ENCODE measurements around the gene TUBA4B. TPM values are rescaled to one million over a fixed set of nuclear protein-coding genes. Genes with fewer than 3 reads are reported as not detected.
A peak's percentile ranks its signal among the peaks of the same experiment; 100 is the strongest.

Gene TUBA4B
- total and polyA plus RNA-seq, 5 donors from 2014 or later, result not detected

DNA sequence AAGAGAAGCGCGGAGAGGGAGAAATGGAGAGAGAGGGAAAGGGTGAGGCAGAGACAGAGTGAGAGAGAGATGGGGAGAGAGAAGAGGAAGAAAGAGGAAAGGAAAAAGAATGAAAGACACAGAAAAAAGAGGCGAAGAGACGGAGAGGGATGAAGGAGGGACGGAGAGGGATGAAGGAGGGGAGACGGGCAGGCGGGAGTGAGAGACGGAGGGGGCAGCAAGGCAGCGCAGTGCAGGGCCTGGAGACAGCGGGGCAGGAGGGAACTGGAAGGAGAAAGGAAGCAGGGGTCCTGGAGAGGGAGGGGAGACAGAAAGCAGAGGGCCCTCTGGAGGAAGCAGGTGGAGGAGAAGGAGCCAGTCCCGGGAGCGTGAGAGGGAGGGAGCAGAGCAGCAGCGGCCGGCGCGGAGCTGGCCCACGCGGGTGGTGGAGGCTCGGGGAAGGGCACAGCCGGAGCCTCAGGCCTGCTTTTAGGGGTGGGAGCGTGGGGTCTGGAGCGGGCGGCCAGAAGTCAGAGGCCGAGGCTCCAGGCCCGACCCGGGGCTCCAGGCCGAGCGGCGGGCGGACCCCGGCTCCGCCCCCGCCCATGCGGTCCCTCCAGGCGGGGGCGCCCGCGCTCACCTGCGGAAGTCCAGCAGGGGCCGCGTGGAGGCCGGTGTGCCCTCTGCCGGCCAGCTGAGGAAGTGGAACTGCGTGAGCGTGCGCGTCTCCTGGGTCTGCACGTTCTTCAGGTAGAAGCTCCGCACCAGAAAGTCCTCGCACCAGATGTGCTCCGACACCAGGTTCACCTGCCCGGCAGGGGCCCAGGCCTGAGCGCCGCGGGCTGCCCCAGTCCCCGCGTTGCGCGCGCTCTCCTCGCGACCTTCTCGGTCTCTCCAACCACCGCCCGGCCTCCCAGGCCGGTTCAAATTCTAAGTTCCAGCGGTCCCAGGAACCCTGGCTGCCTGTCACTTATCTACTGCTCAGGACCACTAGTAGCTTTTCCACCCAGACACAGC is 41.6 kb downstream of the TUBA4B start:
- no peaks in the 10 kb centered on the region for H3K36me3 ChIP-seq (ENCODE audit: control insufficient read depth, insufficient read depth, low read length)
- H3K27me3 ChIP-seq (ENCODE audit: control insufficient read depth, insufficient read depth, low read length), result no peaks in the 10 kb centered on the region
- H3K4me3 Mint-ChIP-seq, result peak overlapping the region in 3 of 4 donors; percentile 80 to 88 (median 87)
- ATAC-seq (ENCODE audit: low read depth in 2 of 2), result peak; percentile 95 to 97
- H3K27ac Mint-ChIP-seq, result peak overlapping the region in 2 of 3 donors; percentile 68 to 82
- H3K27ac ChIP-seq (ENCODE audit: insufficient read depth, low read length, poor library complexity, severe bottlenecking), result peak overlapping the region; percentile 59
- H3K27me3 Mint-ChIP-seq, result peaks cover 25% of the 10 kb centered on the region
- no peaks in the 10 kb centered on the region for H3K9me3 ChIP-seq (ENCODE audit: control insufficient read depth in 2 of 2, low read length in 2 of 2)
- peaks cover 16% of the 10 kb centered on the region for H3K4me1 ChIP-seq (ENCODE audit: control insufficient read depth, insufficient read depth, low read length, poor library complexity, severe bottlenecking)
- no peaks in the 10 kb centered on the region for H3K9me3 Mint-ChIP-seq
- no peak overlapping the region for H3K4me3 ChIP-seq (ENCODE audit: low read depth, low read length)
- peak; percentile 82 to 92 (median 88) for DNase-seq
- no peaks in the 10 kb centered on the region for H3K36me3 Mint-ChIP-seq
- peaks cover 0 to 29% (median 5%) of the 10 kb centered on the region in 4 donors for H3K4me1 Mint-ChIP-seq

DNA sequence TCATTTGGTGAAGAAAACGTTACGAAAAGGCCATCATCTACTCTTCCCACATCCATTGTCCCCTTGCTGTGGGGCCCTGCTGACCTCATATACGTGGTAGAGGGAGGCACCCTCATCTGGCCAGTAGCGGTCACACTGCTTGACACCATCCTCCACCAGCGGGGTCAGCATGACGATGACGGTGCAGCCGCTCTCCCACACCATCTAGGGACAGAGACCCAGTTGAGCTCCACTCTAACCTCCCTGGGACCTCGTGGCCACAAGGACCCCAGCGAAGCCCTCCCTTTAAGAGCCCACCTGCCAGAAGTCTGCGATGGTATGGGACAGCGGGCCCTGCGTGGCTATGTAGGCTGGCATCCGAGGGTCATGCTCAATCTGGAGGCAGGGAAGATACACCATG is 43.1 kb downstream of the TUBA4B start:
- Histone ChIP-seq H3K36me3 (ENCODE audit: control insufficient read depth, insufficient read depth, low read length) (no peaks in the 10 kb centered on the region), H3K27me3 (ENCODE audit: control insufficient read depth, insufficient read depth, low read length) (no peaks in the 10 kb centered on the region), H3K9me3 (ENCODE audit: control insufficient read depth in 2 of 2, low read length in 2 of 2) (no peaks in the 10 kb centered on the region), H3K4me3 (ENCODE audit: low read depth, low read length) (no peak overlapping the region), H3K27ac (ENCODE audit: insufficient read depth, low read length, poor library complexity, severe bottlenecking) (no peak overlapping the region), H3K4me1 (ENCODE audit: control insufficient read depth, insufficient read depth, low read length, poor library complexity, severe bottlenecking) (peaks cover 16% of the 10 kb centered on the region)
- Mint-ChIP-seq H3K36me3 (no peaks in the 10 kb centered on the region), H3K27ac (no peak overlapping the region), H3K4me3 (no peak overlapping the region), H3K4me1 (peaks cover 0 to 29% (median 5%) of the 10 kb centered on the region in 4 donors), H3K27me3 (peaks cover 39% of the 10 kb centered on the region), H3K9me3 (no peaks in the 10 kb centered on the region)
- no peak for ATAC-seq (ENCODE audit: low read depth in 2 of 2)
- no peak for DNase-seq

DNA sequence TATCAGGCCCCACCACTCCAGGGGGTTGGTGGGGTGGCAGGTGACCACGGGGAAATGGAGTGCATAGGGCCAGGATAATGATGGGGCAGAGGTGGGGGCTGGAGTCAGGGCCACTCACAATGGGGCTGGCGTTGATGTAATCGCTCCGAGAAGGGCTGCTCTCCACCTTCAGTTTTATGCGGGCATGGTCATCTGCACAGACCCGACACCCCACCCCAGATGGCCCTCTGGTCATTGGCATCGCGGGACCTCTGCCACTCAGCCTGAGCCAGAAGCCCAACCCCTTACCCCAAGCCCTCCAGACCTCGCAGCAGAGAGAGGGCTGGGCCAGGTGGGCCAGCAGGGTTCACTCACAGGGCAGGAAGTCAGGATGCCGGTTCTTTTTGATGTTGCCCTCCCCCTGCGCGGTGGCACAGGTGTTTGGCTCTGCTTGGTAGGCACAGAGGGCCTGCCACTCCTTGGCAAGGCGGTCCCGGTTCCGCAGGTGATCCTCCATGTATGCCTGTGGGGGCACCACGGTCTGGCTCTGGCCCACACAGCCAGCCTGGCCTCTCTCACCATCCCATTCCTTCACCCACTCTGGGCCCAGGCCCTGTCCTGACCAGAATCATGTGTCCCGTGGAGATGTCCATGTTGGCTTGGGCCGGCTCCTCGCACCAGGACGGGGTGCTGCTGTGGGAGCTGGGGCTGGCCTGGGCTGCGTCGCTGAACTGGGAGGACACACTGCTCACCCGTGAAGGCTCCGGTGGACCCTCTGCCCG is 43.8 kb downstream of the TUBA4B start:
- no peak overlapping the region for H3K27ac Mint-ChIP-seq

DNA sequence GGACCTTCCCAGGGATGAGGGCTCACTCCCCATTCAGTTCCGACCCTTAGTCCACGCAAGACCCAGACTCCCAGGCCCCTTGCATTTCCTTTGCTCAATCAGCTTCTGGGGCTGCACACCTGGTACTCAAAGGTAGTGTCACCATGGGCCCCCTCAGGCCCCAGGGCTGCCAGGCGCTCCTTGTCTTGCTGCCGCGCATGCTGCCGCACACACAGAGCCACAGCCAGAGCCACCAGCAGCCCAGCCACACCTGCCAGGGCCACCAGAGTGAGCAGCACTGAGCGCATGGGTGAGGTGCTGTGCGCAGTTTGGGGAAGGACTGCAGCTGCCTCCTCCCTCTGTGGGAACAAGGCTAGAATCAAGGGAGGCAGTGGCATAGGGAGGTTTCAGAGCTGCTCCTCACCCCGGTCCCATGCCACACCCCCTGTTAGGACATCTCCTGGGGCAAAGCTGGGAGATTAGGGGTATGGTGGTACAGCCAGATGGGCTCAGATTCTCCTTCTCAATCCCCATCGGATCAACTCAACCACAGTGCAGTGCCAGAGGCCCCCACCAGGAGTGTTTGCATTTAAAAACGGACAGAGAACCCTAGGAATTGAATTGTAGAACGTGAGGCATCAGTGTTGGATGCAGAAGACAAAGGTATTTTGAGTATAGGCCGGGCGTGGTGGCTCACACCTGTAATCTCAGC is 44.9 kb downstream of the TUBA4B start:
- H3K4me3 Mint-ChIP-seq, result peak overlapping the region in 1 of 4 donors; percentile 16
- H3K4me3 ChIP-seq (ENCODE audit: low read depth, low read length), result no peak overlapping the region

More for the DNA sequence above, 43.8 kb downstream of the TUBA4B start:
- Mint-ChIP-seq H3K27me3 (peaks cover 46% of the 10 kb centered on the region), H3K36me3 (no peaks in the 10 kb centered on the region), H3K9me3 (no peaks in the 10 kb centered on the region), H3K4me1 (peaks cover 0 to 29% (median 5%) of the 10 kb centered on the region in 4 donors), H3K4me3 (no peak overlapping the region)
- peaks cover 16% of the 10 kb centered on the region for H3K4me1 ChIP-seq (ENCODE audit: control insufficient read depth, insufficient read depth, low read length, poor library complexity, severe bottlenecking)
- ATAC-seq (ENCODE audit: low read depth in 2 of 2) (no peak), DNase-seq (peak in 1 of 3 donors; percentile 17)
- no peak overlapping the region for H3K4me3 ChIP-seq (ENCODE audit: low read depth, low read length)
- no peaks in the 10 kb centered on the region for H3K9me3 ChIP-seq (ENCODE audit: control insufficient read depth in 2 of 2, low read length in 2 of 2)
- H3K27me3 ChIP-seq (ENCODE audit: control insufficient read depth, insufficient read depth, low read length), result peaks cover 2% of the 10 kb centered on the region
- H3K36me3 ChIP-seq (ENCODE audit: control insufficient read depth, insufficient read depth, low read length), result no peaks in the 10 kb centered on the region
- no peak overlapping the region for H3K27ac ChIP-seq (ENCODE audit: insufficient read depth, low read length, poor library complexity, severe bottlenecking)

DNA sequence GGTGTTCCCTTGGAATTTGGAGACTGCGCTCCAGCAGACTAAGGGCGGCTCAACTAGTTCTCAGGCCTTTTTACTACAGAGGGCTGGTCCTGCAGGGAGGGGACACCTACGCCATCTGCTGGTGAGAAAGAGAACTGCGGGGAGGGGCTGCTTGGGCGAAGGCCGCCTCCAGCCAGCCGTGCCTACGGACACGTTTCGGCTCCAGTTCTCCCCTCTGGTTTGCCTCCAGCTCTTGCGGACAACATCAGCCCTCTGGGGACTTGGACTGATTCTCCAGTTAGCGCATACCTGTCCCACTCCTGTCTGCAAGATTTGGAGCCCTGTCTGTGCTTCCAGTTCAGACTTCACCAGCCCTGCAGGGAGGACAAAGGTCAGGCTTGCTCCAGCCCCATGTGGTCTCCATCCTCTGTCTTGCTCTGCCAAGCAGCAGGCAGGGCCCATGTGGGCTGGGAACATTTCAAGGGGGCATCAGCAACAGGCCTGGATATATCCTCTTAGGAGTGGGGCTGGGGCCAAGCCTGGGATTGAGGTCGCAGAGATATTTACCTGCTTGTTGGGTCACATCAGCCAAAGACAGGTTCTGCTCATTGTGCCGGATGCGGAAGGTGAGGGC is 45.8 kb downstream of the TUBA4B start:
- H3K4me1 Mint-ChIP-seq, result peaks cover 0 to 29% (median 5%) of the 10 kb centered on the region in 4 donors
- DNase-seq (peak; percentile 76 to 84 (median 77)), ATAC-seq (ENCODE audit: low read depth in 2 of 2) (peak; percentile 54 to 57)
- no peaks in the 10 kb centered on the region for H3K36me3 Mint-ChIP-seq
- peaks cover 4% of the 10 kb centered on the region for H3K27me3 ChIP-seq (ENCODE audit: control insufficient read depth, insufficient read depth, low read length)
- H3K9me3 ChIP-seq (ENCODE audit: control insufficient read depth in 2 of 2, low read length in 2 of 2), result no peaks in the 10 kb centered on the region
- H3K4me3 ChIP-seq (ENCODE audit: low read depth, low read length), result no peak overlapping the region
- no peak overlapping the region for H3K27ac ChIP-seq (ENCODE audit: insufficient read depth, low read length, poor library complexity, severe bottlenecking)
- H3K27ac Mint-ChIP-seq, result no peak overlapping the region
- H3K4me1 ChIP-seq (ENCODE audit: control insufficient read depth, insufficient read depth, low read length, poor library complexity, severe bottlenecking), result peaks cover 16% of the 10 kb centered on the region
- H3K36me3 ChIP-seq (ENCODE audit: control insufficient read depth, insufficient read depth, low read length), result no peaks in the 10 kb centered on the region
- no peak overlapping the region for H3K4me3 Mint-ChIP-seq
- H3K9me3 Mint-ChIP-seq, result no peaks in the 10 kb centered on the region
- H3K27me3 Mint-ChIP-seq, result peaks cover 54% of the 10 kb centered on the region

More for the DNA sequence above, 44.9 kb downstream of the TUBA4B start:
- Histone ChIP-seq H3K4me1 (ENCODE audit: control insufficient read depth, insufficient read depth, low read length, poor library complexity, severe bottlenecking) (peaks cover 16% of the 10 kb centered on the region), H3K27me3 (ENCODE audit: control insufficient read depth, insufficient read depth, low read length) (peaks cover 2% of the 10 kb centered on the region), H3K36me3 (ENCODE audit: control insufficient read depth, insufficient read depth, low read length) (no peaks in the 10 kb centered on the region), H3K9me3 (ENCODE audit: control insufficient read depth in 2 of 2, low read length in 2 of 2) (no peaks in the 10 kb centered on the region), H3K27ac (ENCODE audit: insufficient read depth, low read length, poor library complexity, severe bottlenecking) (no peak overlapping the region)
- no peaks in the 10 kb centered on the region for H3K9me3 Mint-ChIP-seq
- DNase-seq, result no peak
- no peaks in the 10 kb centered on the region for H3K36me3 Mint-ChIP-seq
- peaks cover 0 to 29% (median 5%) of the 10 kb centered on the region in 4 donors for H3K4me1 Mint-ChIP-seq
- ATAC-seq (ENCODE audit: low read depth in 2 of 2), result no peak
- H3K27me3 Mint-ChIP-seq, result peaks cover 51% of the 10 kb centered on the region
- H3K27ac Mint-ChIP-seq, result no peak overlapping the region

DNA sequence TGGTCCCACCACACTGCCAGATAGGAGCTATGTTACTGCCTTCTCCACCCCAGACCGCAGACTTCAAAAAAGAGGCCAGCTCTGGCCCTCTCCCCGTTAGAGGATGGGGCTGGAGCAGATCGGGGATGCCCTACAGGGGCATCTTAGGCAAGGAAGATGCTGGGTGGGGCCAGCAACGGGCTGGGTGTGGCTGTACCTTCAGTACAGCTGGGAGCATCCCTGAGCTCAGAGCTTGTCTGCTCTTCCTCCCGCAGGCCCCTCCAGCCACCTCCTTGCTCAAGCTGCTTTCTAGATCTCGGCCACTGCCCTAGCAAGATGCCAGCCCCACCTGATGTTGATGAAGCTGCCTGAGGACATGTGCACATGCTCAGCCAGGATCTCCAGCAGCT is 46.3 kb downstream of the TUBA4B start:
- no peak overlapping the region for H3K4me3 Mint-ChIP-seq
- Histone ChIP-seq H3K4me3 (ENCODE audit: low read depth, low read length) (no peak overlapping the region), H3K9me3 (ENCODE audit: control insufficient read depth in 2 of 2, low read length in 2 of 2) (no peaks in the 10 kb centered on the region), H3K4me1 (ENCODE audit: control insufficient read depth, insufficient read depth, low read length, poor library complexity, severe bottlenecking) (peaks cover 13% of the 10 kb centered on the region), H3K27ac (ENCODE audit: insufficient read depth, low read length, poor library complexity, severe bottlenecking) (no peak overlapping the region), H3K27me3 (ENCODE audit: control insufficient read depth, insufficient read depth, low read length) (peaks cover 4% of the 10 kb centered on the region), H3K36me3 (ENCODE audit: control insufficient read depth, insufficient read depth, low read length) (no peaks in the 10 kb centered on the region)
- H3K27me3 Mint-ChIP-seq, result peaks cover 56% of the 10 kb centered on the region
- peaks cover 0 to 26% (median 5%) of the 10 kb centered on the region in 4 donors for H3K4me1 Mint-ChIP-seq
- DNase-seq, result no peak
- ATAC-seq (ENCODE audit: low read depth in 2 of 2), result no peak
- no peak overlapping the region for H3K27ac Mint-ChIP-seq
- H3K9me3 Mint-ChIP-seq, result no peaks in the 10 kb centered on the region
- no peaks in the 10 kb centered on the region for H3K36me3 Mint-ChIP-seq

DNA sequence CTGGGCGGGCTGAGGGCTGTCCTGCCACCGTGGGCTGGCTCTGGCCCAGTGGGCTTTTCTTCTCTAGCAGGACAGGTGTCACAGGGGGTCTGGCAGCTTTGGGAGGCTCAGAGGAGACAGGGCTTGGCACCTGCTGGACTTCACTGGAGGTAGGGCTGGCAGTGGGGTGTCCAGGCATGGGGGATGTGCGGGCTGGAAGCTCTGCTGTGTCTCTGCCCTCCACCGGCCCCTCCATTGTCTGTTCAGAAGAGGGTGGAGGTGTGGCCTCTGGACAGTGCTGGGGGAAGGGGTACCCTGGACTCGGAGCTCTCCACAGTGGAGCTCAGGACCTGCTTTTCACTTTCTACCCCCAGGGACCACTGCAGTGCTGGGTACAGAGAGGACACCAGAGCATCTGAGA is 47.0 kb downstream of the TUBA4B start:
- H3K9me3 Mint-ChIP-seq, result peaks cover 0 to 1% (median 0%) of the 10 kb centered on the region in 7 donors
- H3K9me3 ChIP-seq (ENCODE audit: control insufficient read depth in 2 of 2, low read length in 2 of 2), result no peaks in the 10 kb centered on the region
- peaks cover 62% of the 10 kb centered on the region for H3K27me3 Mint-ChIP-seq
- ATAC-seq (ENCODE audit: low read depth in 2 of 2), result no peak
- peaks cover 0 to 24% (median 5%) of the 10 kb centered on the region in 4 donors for H3K4me1 Mint-ChIP-seq
- no peaks in the 10 kb centered on the region for H3K36me3 Mint-ChIP-seq
- H3K27ac ChIP-seq (ENCODE audit: insufficient read depth, low read length, poor library complexity, severe bottlenecking), result no peak overlapping the region
- peaks cover 6% of the 10 kb centered on the region for H3K4me1 ChIP-seq (ENCODE audit: control insufficient read depth, insufficient read depth, low read length, poor library complexity, severe bottlenecking)
- peak overlapping the region in 1 of 3 donors; percentile 77 for H3K27ac Mint-ChIP-seq
- H3K4me3 ChIP-seq (ENCODE audit: low read depth, low read length), result no peak overlapping the region
- H3K36me3 ChIP-seq (ENCODE audit: control insufficient read depth, insufficient read depth, low read length), result no peaks in the 10 kb centered on the region
- H3K4me3 Mint-ChIP-seq, result no peak overlapping the region
- peaks cover 6% of the 10 kb centered on the region for H3K27me3 ChIP-seq (ENCODE audit: control insufficient read depth, insufficient read depth, low read length)
- DNase-seq, result no peak

Measured in CD4-positive, CD25-positive, alpha-beta regulatory T cell (primary cell).